ENCODE data around the gene DOC2B. TPM values are rescaled to one million over a fixed set of nuclear protein-coding genes. Genes with fewer than 3 reads are reported as not detected.
"Not testable (repeated sequence)": the region's sequence is repeated elsewhere in the genome, so short reads cannot be mapped to it uniquely, and the experiment has no call there.

Gene DOC2B
- polyA plus RNA-seq, 6 donors from 2014 or later, result not detected

DNA sequence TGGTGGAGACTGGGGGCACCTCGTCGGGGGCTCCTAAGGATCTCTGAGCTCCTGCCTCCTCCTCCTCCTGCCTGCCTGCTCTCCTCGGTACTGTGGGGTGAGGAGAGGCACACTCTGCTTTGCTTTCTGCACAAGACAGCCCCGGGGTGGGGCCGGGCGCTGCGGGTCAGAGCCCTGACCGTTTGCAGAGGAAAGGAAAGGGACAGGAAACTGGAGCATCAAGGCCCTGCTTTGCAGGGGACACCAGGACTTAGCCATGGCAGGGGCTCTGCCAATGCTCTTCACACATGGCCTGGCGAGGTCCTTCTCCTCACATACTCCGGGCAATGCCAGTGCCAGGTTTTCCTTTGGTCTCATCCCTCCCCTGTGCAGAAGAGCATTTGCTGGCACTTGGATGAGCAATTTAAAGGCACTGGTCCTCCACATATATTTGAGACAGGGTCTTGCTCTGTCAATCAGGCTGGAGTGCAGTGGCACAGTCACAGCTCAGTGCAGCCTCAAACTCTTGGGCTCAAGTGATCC lies 23.8 kb upstream of the DOC2B start:
- DNase-seq, result no peak
- peaks cover 0 to 7% of the 10 kb centered on the region in 2 donors for H3K36me3 Mint-ChIP-seq
- H3K27ac Mint-ChIP-seq, result no peak overlapping the region
- H3K9me3 Mint-ChIP-seq, result peaks cover 0 to 17% (median 7%) of the 10 kb centered on the region in 7 donors
- H3K4me3 Mint-ChIP-seq, result no peak overlapping the region
- no peak for ATAC-seq (ENCODE audit: low read depth in 2 of 2)
- peaks cover 3 to 12% (median 4%) of the 10 kb centered on the region in 3 donors for H3K27me3 Mint-ChIP-seq
- H3K4me1 Mint-ChIP-seq, result no peaks in the 10 kb centered on the region

- DNase-seq (no peak), ATAC-seq (ENCODE audit: low read depth in 2 of 2) (no peak)
- H3K4me1 Mint-ChIP-seq, result no peaks in the 10 kb centered on the region
- peaks cover 0 to 7% of the 10 kb centered on the region in 2 donors for H3K36me3 Mint-ChIP-seq
- no peak overlapping the region for H3K27ac Mint-ChIP-seq
- H3K27me3 Mint-ChIP-seq, result peaks cover 9 to 16% (median 10%) of the 10 kb centered on the region in 3 donors
- peaks cover 0 to 17% (median 7%) of the 10 kb centered on the region in 7 donors for H3K9me3 Mint-ChIP-seq
- H3K4me3 Mint-ChIP-seq, result no peak overlapping the region
These were observed 23.1 kb upstream of the DOC2B start for GRCh38 chr17:204427-205147.

- Mint-ChIP-seq H3K4me1 (no peaks in the 10 kb centered on the region), H3K4me3 (no peak overlapping the region), H3K36me3 (peaks cover 0 to 7% of the 10 kb centered on the region in 2 donors), H3K27ac (no peak overlapping the region), H3K9me3 (peaks cover 0 to 11% (median 5%) of the 10 kb centered on the region in 7 donors), H3K27me3 (peaks cover 17 to 22% (median 18%) of the 10 kb centered on the region in 3 donors)
- ATAC-seq (ENCODE audit: low read depth in 2 of 2), result no peak
- DNase-seq, result no peak
These were observed 21.1 kb upstream of the DOC2B start for GRCh38 chr17:202501-202951.

GRCh38 chr17:201736-202135 lies 20.3 kb upstream of the DOC2B start:
- H3K36me3 Mint-ChIP-seq, result not testable (repeated sequence)

DNA sequence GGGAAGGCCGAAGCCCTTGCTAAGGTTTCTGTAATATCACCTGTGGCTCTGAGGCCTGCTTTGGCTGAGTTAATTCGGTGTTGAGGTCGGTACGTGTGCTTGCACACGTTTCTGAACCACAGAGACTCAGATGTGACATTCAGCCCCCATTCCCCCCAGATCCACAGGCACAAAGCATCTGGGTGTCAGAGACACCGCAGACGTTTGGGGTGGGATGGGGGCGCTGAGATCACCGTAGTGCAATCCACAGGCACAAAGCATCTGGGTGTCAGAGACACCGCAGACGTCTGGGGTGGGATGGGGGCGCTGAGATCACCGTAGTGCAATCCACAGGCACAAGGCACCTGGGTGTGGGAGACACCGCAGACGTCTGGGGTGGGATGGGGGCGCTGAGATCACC lies 19.8 kb upstream of the DOC2B start:
- H3K4me3 Mint-ChIP-seq; ATAC-seq (ENCODE audit: low read depth in 2 of 2); H3K9me3 Mint-ChIP-seq; H3K36me3 Mint-ChIP-seq; DNase-seq; H3K4me1 Mint-ChIP-seq; H3K27ac Mint-ChIP-seq: not testable (repeated sequence)
- peaks cover 16 to 26% (median 17%) of the 10 kb centered on the region in 3 donors for H3K27me3 Mint-ChIP-seq

More at GRCh38 chr17:201736-202135, 20.3 kb upstream of the DOC2B start:
- H3K27ac Mint-ChIP-seq; H3K4me3 Mint-ChIP-seq; DNase-seq; H3K9me3 Mint-ChIP-seq; H3K4me1 Mint-ChIP-seq; ATAC-seq (ENCODE audit: low read depth in 2 of 2): not testable (repeated sequence)
- peaks cover 16 to 22% (median 17%) of the 10 kb centered on the region in 3 donors for H3K27me3 Mint-ChIP-seq

GRCh38 chr17:200586-200985 lies 19.1 kb upstream of the DOC2B start:
- H3K9me3 Mint-ChIP-seq, result no peaks in the 10 kb centered on the region
- H3K36me3 Mint-ChIP-seq, result no peaks in the 10 kb centered on the region
- DNase-seq, result no peak
- H3K4me3 Mint-ChIP-seq, result no peak overlapping the region
- H3K27ac Mint-ChIP-seq, result no peak overlapping the region
- no peaks in the 10 kb centered on the region for H3K4me1 Mint-ChIP-seq
- no peak for ATAC-seq (ENCODE audit: low read depth in 2 of 2)
- peaks cover 16 to 27% (median 17%) of the 10 kb centered on the region in 3 donors for H3K27me3 Mint-ChIP-seq

DNA sequence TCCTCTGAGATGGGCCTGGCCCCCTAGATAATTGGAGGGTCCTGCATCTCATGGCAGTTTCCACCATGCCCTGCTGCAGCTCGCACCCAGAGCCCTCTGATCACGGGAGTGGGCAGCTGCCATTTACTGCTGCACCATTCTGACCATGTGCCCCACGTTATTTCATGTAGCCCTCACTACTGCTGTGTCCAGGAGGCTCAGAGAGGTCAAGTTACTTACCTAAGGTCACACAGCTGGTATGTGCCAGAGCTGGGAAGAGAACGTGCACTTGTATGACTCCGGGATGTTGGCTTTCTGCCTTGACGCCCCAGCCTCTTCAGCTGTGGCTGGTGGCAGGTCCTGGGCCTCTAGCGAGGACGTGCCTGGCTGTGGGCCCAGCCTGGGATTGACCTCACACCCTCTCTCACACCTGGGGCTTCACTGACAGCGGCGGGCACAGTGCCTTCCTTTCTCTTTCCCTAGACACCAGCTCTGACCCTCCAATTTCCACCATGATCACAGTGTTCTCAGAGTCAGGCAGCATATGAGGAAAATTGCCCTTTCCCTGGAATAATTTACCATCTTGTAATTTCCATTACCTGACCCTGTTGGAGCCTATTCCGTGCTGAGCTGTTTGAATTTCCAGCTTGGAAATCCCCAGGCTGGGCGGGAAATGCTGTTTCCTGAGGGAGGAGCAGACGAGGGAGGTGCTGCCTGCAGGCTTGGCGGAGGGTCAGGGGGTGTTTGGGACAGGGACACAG lies 18.5 kb upstream of the DOC2B start:
- Mint-ChIP-seq H3K9me3 (no peaks in the 10 kb centered on the region), H3K4me3 (no peak overlapping the region), H3K27ac (peak overlapping the region in 1 of 6 donors; percentile 33), H3K27me3 (peaks cover 16 to 27% (median 17%) of the 10 kb centered on the region in 3 donors), H3K36me3 (no peaks in the 10 kb centered on the region), H3K4me1 (no peaks in the 10 kb centered on the region)
- ATAC-seq (ENCODE audit: low read depth in 2 of 2), result no peak
- no peak for DNase-seq

DNA sequence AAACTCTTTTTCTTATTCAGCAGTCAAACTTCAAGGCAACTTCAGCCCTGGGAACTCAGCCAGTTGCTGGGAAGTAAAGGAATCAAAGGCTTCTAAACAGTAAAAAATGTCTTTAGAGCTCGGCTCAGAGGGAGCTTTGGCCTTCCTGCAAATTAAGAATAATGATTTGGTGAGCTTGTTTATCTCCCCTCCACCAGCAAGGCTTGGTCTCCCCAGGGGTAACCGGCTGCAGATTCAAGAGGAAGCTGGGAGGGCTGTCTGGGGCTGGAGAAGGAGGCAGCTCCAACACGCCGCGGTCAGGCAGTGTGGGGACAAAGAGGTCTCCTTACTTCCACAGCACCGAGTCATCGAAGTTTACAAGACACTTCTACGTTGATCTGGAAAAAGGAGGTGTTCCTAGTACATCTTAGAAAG lies 17.7 kb upstream of the DOC2B start:
- H3K4me3 Mint-ChIP-seq, result no peak overlapping the region
- no peak overlapping the region for H3K27ac Mint-ChIP-seq
- H3K27me3 Mint-ChIP-seq, result peaks cover 16 to 27% (median 17%) of the 10 kb centered on the region in 3 donors
- no peak for DNase-seq
- no peaks in the 10 kb centered on the region for H3K36me3 Mint-ChIP-seq
- ATAC-seq (ENCODE audit: low read depth in 2 of 2), result no peak
- no peaks in the 10 kb centered on the region for H3K9me3 Mint-ChIP-seq
- no peaks in the 10 kb centered on the region for H3K4me1 Mint-ChIP-seq

GRCh38 chr17:198225-198624 lies 16.8 kb upstream of the DOC2B start:
- not testable (repeated sequence) for H3K36me3 Mint-ChIP-seq; H3K4me1 Mint-ChIP-seq; DNase-seq; ATAC-seq (ENCODE audit: low read depth in 2 of 2); H3K9me3 Mint-ChIP-seq; H3K27ac Mint-ChIP-seq; H3K4me3 Mint-ChIP-seq
- H3K27me3 Mint-ChIP-seq, result peaks cover 16 to 27% (median 17%) of the 10 kb centered on the region in 3 donors

DNA sequence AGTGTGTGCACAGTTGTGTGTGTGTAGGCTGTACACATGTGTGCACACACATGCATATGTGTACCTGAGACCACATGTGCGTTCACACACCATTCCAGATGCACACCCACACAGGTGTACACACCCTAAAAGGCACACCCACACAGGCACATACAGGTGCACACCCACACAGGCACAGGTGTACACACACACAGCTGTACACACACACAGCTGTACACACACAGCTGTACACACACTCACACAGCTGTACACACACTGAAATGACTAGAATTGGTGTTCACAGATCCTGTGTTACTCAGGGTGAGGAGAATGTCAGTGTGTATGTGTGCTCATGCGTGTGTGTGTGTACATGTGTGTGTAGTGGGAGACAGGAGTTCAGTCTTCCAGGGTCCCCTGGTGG lies 15.9 kb upstream of the DOC2B start:
- no peak overlapping the region for H3K4me3 Mint-ChIP-seq
- H3K36me3 Mint-ChIP-seq, result no peaks in the 10 kb centered on the region
- DNase-seq (no peak), ATAC-seq (ENCODE audit: low read depth in 2 of 2) (no peak)
- peaks cover 16 to 27% (median 17%) of the 10 kb centered on the region in 3 donors for H3K27me3 Mint-ChIP-seq
- no peak overlapping the region for H3K27ac Mint-ChIP-seq
- H3K9me3 Mint-ChIP-seq, result no peaks in the 10 kb centered on the region
- H3K4me1 Mint-ChIP-seq, result no peaks in the 10 kb centered on the region

- H3K36me3 Mint-ChIP-seq, result no peaks in the 10 kb centered on the region
- ATAC-seq (ENCODE audit: low read depth in 2 of 2), result no peak
- no peak for DNase-seq
- no peaks in the 10 kb centered on the region for H3K9me3 Mint-ChIP-seq
- H3K27ac Mint-ChIP-seq, result no peak overlapping the region
- H3K4me1 Mint-ChIP-seq, result no peaks in the 10 kb centered on the region
- H3K27me3 Mint-ChIP-seq, result peaks cover 10 to 22% (median 12%) of the 10 kb centered on the region in 3 donors
- peak overlapping the region in 1 of 8 donors; percentile 21 for H3K4me3 Mint-ChIP-seq
These were observed 13.6 kb upstream of the DOC2B start for GRCh38 chr17:194828-195602.

- no peaks in the 10 kb centered on the region for H3K9me3 Mint-ChIP-seq
- peaks cover 3 to 14% (median 4%) of the 10 kb centered on the region in 3 donors for H3K27me3 Mint-ChIP-seq
- no peak overlapping the region for H3K27ac Mint-ChIP-seq
- H3K4me1 Mint-ChIP-seq, result no peaks in the 10 kb centered on the region
- H3K4me3 Mint-ChIP-seq, result no peak overlapping the region
- no peak for DNase-seq
- ATAC-seq (ENCODE audit: low read depth in 2 of 2), result no peak
- H3K36me3 Mint-ChIP-seq, result no peaks in the 10 kb centered on the region
These were observed 12.7 kb upstream of the DOC2B start for GRCh38 chr17:193841-194806.

Data from naive B cell (primary cell).